GM21367 (cell line): ENCODE results near the gene SFXN1.
"Not testable (repeated sequence)": the region's sequence is repeated elsewhere in the genome, so short reads cannot be mapped to it uniquely, and the experiment has no call there.

Experiments used
- ATAC-seq: cut with Tn5 transposase; IDR thresholded peaks from one replicate; pipeline ENCODE4 v1.9.1; 2021; ENCODE audit not compliant: unreplicated experiment

SFXN1 gene

GRCh38 chr5:175478384-175479124, at the start of gene SFXN1:
Gene SFXN1 (plus strand): TSS chr5:175478560. CDS start chr5:175492104, 13,544 bp downstream.
- ATAC-seq: peak; percentile 88

GRCh38 chr5:175434800-175435199, 43.6 kb upstream of the SFXN1 start:
- no peak for ATAC-seq

- no peak for ATAC-seq
Measured at GRCh38 chr5:175436359-175436758, 42.0 kb upstream of the SFXN1 start.

GRCh38 chr5:175438234-175438857, 40.0 kb upstream of the SFXN1 start:
- no peak for ATAC-seq

GRCh38 chr5:175443514-175444059, 34.8 kb upstream of the SFXN1 start:
- no peak for ATAC-seq

- ATAC-seq: no peak
Measured at GRCh38 chr5:175444060-175444904, 34.1 kb upstream of the SFXN1 start, which contains the start of gene DRD1. Gene DRD1 (minus strand): TSS chr5:175444182. CDS start chr5:175443099, 1,083 bp downstream.

- ATAC-seq: no peak
Measured at GRCh38 chr5:175444905-175445456, 33.4 kb upstream of the SFXN1 start.

GRCh38 chr5:175446378-175446777, 32.0 kb upstream of the SFXN1 start:
- ATAC-seq: not testable (repeated sequence)

GRCh38 chr5:175447571-175447970, 30.8 kb upstream of the SFXN1 start:
- ATAC-seq: no peak

- no peak for ATAC-seq
Measured at GRCh38 chr5:175448276-175448675, 30.1 kb upstream of the SFXN1 start.

- no peak for ATAC-seq
Measured at GRCh38 chr5:175452166-175452565, 26.2 kb upstream of the SFXN1 start.

- not testable (repeated sequence) for ATAC-seq
Measured at GRCh38 chr5:175454338-175454737, 24.0 kb upstream of the SFXN1 start.

- ATAC-seq: no peak
Measured at GRCh38 chr5:175456105-175456742, 22.1 kb upstream of the SFXN1 start.

GRCh38 chr5:175457466-175457865, 20.9 kb upstream of the SFXN1 start:
- ATAC-seq: peak; percentile 89

- no peak for ATAC-seq
Measured at GRCh38 chr5:175460126-175460525, 18.2 kb upstream of the SFXN1 start.

GRCh38 chr5:175460552-175460951, 17.8 kb upstream of the SFXN1 start:
- ATAC-seq: no peak

GRCh38 chr5:175461370-175461769, 17.0 kb upstream of the SFXN1 start:
- ATAC-seq: no peak

GRCh38 chr5:175463641-175464040, 14.7 kb upstream of the SFXN1 start:
- ATAC-seq: no peak

GRCh38 chr5:175464074-175464941, 14.1 kb upstream of the SFXN1 start:
- peak; percentile 96 for ATAC-seq

- no peak for ATAC-seq
Measured at GRCh38 chr5:175464942-175465233, 13.5 kb upstream of the SFXN1 start.
